ENCODE data around the gene THRAP3.

GRCh38 chr1:36178471-36179219 lies 45.6 kb upstream of the THRAP3 start:
- no peak for TF ChIP-seq CTCF (IDR thresholded peaks at IDR 0.05)
- TF ChIP-seq POLR2A (IDR thresholded peaks at IDR 0.05), result no peak

Measured in lower leg skin (tissue), 3 donors.